Measurements from ENCODE around the gene EBF4.

GRCh38 chr20:2658414-2659354, 33.9 kb upstream of the EBF4 start:
- TF ChIP-seq GATA2 (IDR thresholded peaks at IDR 0.05; ENCODE audit: low read depth, low read length), result no peak
- no peak for TF ChIP-seq GATA3 (IDR thresholded peaks at IDR 0.05; ENCODE audit: low read depth, low read length)

All from SH-SY5Y (cell line).